Fibroblast of skin of scalp (primary cell): Measurements from ENCODE around the gene TMEM163.
"Not testable (repeated sequence)": the region's sequence is repeated elsewhere in the genome, so short reads cannot be mapped to it uniquely, and the experiment has no call there.

Source experiments
- DNase-seq: peaks from one replicate; pipeline ENCODE4 v3.0.0-alpha.2; 2013

Gene TMEM163

GRCh38 chr2:134476982-134477381 is 241.8 kb downstream of the TMEM163 start:
- DNase-seq = not testable (repeated sequence)

GRCh38 chr2:134470561-134471168 is 248.1 kb downstream of the TMEM163 start:
- no peak for DNase-seq

- DNase-seq = no peak
Measured at GRCh38 chr2:134469516-134470115, 249.2 kb downstream of the TMEM163 start.

- DNase-seq = no peak
Measured at GRCh38 chr2:134468776-134469175, 250.0 kb downstream of the TMEM163 start.

- DNase-seq = no peak
Measured at GRCh38 chr2:134468164-134468563, 250.6 kb downstream of the TMEM163 start.

GRCh38 chr2:134466141-134466540 is 252.7 kb downstream of the TMEM163 start:
- no peak for DNase-seq

- no peak for DNase-seq
Measured at GRCh38 chr2:134465228-134466105, 253.3 kb downstream of the TMEM163 start.

- DNase-seq = no peak
Measured at GRCh38 chr2:134463699-134464022, 255.1 kb downstream of the TMEM163 start.

- DNase-seq = no peak
Measured at GRCh38 chr2:134462791-134463698, 255.8 kb downstream of the TMEM163 start.

GRCh38 chr2:134462275-134462674 is 256.5 kb downstream of the TMEM163 start:
- DNase-seq = no peak

- peak; percentile 42 for DNase-seq
Measured at GRCh38 chr2:134461511-134461910, 257.3 kb downstream of the TMEM163 start.

GRCh38 chr2:134460583-134460998 is 258.2 kb downstream of the TMEM163 start:
- DNase-seq = peak; percentile 44

- no peak for DNase-seq
Measured at GRCh38 chr2:134459706-134460406, 258.9 kb downstream of the TMEM163 start.

- no peak for DNase-seq
Measured at GRCh38 chr2:134458950-134459349, 259.9 kb downstream of the TMEM163 start.

- DNase-seq = no peak
Measured at GRCh38 chr2:134458473-134458853, 260.3 kb downstream of the TMEM163 start.

- no peak for DNase-seq
Measured at GRCh38 chr2:134457765-134458472, 260.9 kb downstream of the TMEM163 start.

- no peak for DNase-seq
Measured at GRCh38 chr2:134457353-134457752, 261.4 kb downstream of the TMEM163 start.

- no peak for DNase-seq
Measured at GRCh38 chr2:134455426-134455825, 263.4 kb downstream of the TMEM163 start.

- no peak for DNase-seq
Measured at GRCh38 chr2:134454931-134455330, 263.9 kb downstream of the TMEM163 start.

GRCh38 chr2:134454426-134454825 is 264.4 kb downstream of the TMEM163 start:
- DNase-seq = no peak

GRCh38 chr2:134453973-134454372 is 264.8 kb downstream of the TMEM163 start:
- DNase-seq = no peak
